HG03039 (cell line): Measurements from ENCODE around the gene COL23A1.

Source experiments
- ATAC-seq: cut with Tn5 transposase; IDR thresholded peaks from one replicate; pipeline ENCODE4 v1.9.1; 2021; ENCODE audit warnings: mild to moderate bottlenecking, moderate library complexity; ENCODE audit not compliant: unreplicated experiment

COL23A1 gene

DNA sequence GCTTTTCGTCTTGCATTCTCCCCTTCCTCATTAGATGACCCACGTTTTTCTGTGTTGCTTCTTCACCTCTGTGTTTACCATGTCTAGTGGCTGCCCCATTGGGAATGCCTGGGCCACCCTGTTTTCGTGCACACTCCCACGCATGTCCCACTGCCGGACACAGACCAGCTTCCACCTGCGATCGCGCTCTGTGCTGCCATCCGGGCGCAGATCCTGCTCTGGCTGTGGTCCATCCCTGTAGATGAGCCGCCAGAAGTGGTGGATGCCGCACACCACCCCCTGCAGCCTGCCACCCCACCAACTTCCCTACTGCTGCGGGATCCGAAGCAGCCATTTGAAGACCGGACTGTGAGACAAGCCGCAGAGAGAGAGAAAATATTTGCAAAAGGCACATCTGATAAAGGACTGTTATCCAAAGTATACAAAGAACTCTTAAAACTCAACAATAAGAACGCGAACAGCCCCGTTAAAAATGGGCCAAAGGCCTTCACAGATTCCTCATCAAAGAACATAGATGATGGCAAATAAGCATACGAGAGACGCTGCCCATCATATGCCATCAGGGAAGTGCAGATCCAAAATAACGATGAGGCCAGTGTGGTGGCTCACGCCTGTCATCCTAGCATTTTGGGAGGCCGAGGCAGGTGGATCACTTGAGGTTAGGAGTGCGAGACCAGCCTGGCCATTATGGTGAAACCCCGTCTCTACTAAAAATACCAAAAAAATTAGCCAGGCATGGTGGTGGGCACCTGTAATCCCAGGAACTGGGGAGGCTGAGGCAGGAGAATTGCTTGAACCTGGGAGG is 163.7 kb downstream of the COL23A1 start:
- ATAC-seq, result no peak

DNA sequence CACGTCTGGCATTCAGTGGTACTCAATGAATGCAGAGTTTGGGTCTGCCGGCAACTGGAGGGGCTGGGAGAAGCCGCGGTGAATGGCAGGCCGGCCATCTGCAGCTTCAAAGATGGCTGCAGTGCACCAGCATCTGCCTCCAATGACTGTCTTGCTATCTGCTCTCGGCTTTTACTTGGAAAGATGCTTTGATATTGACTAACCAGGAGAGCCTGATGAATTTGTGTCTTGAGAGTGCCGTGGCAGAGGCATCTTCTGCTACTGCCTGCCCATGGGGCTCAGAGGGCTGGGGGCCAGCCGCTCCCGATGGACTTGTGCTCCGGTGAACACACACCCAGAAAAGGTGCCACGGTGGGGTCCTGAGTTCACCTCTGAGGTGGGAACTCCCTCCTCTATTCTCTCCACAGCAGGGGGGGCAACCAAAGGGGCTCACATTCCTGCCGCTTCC is 164.5 kb downstream of the COL23A1 start:
- no peak for ATAC-seq

DNA sequence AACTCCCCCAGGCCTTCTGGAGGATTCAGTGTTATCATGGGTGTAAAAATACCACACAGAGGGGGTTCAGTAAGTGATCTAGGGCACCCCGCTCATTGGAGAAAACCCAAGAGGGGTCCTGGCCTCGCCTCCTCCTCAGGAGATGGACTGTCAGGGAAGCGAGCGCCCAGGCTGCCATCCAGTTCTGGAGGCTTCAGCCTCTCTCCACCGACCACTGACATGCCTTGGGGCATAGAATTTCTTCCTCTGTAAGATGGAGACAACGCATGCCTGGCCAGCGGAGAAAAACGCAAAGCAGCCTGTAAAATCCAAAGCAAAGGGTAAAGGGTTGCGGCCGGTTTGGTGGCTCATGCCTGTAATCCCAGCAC is 165.4 kb downstream of the COL23A1 start:
- no peak for ATAC-seq

DNA sequence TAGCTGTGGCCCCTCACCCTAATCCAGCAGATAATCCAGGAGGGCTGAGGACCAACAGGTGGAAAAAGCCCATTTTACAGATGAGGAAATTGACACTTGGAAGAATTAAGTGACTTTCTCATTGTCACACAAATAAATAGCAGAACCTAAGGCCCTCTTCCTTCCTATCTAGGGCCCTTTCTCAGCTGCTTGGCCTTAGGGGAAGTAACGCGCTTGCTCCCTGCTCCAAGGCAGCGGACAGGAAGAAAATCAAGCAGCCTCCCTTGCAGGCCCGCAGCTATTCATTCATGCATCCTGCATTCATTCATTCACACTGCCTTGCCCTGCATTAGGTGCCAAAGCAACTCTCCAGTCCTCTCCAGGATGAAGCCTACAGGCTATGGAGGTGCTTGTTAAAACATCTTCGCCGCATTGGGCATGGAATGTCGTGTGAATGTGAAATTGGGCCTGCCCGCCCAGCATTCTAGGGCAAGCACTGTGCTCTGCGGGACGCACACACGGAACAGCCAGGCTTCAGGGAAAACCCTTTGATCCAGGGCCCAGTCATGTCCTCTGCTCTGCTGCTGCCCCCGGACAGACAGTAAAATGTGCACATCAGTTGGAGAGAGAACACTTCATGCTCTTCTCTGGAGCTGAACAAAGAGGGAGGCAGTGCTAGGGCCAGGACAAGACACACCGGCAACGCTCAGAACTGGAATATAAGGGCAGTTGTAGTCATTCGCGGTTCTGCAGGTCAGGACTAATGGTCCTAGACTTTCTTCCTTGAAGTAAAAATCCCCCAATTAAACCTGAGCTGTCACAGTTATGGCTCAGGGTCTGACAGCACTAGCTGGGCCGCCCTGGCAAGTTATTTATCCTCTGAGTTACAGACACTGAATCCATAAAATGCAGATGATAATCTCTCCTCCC is 166.0 kb downstream of the COL23A1 start:
- no peak for ATAC-seq

DNA sequence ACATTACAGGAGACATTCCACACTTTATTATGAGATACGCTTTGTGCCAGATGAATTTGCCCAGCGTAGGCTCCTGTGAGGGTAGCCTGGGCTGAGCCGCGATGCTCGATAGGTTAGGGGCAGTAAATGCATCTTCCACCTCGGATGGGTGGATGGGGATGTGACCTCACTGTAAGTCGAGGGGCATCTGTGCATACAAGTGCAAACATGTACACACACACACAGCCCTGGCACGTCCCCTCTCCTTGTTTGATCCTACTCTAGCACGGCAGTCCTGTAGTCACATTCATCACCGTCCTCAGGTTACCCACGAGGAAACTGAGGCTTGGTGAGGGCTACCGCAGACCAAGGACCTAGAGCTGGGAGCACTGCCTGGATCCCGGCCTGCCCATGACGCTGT is 166.8 kb downstream of the COL23A1 start:
- ATAC-seq, result no peak

DNA sequence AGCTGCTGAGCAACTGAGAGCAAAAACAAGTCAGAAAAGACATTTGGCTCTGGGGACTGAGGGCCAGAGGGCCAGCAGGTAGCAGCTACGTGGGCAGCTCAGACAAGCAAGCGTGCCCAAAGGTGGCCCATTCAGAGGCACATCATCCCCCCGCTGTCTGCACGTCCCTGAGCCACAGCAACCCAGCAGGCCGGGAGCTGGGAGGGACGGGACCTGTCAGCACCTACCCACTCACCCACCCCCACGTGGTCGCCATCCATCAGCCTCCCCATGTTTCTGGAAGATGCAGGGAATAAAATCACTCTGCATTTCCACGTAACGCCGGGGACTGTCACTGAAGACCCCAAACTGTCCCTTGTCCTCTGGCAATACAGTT is 167.8 kb downstream of the COL23A1 start:
- ATAC-seq, result no peak

DNA sequence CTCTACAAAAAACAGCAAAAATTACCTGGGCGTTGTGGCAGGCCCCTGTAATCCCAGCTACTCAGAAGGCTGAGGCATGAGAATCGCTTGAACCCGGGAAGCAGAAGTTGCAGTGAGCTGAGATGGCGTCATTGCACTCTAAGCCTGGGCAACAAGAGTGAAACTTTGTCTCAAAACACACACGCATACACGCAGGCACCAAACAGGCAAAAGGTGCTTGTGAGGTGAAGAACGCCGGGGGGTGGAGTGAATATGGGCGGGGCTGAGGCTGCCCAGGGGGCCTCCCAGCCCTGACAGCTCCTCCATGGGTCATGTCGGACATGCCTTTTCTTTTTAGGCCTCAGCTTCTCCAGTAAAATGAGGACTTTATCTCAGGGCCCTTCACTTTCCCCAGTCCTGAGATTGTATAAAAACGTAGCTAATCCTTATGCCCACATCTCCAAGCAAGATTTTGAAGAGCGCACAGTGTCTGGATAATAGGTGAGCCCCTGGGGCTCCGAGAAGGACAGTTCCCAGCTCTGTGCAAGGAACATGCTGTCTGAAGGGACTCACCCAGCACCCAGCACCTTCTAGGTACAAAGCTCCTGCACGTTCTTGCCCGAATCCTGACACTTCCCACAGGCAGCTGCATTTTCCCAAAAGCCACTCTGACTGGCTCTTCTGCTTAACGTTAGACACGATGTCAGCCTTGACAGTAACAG is 168.3 kb downstream of the COL23A1 start:
- no peak for ATAC-seq

DNA sequence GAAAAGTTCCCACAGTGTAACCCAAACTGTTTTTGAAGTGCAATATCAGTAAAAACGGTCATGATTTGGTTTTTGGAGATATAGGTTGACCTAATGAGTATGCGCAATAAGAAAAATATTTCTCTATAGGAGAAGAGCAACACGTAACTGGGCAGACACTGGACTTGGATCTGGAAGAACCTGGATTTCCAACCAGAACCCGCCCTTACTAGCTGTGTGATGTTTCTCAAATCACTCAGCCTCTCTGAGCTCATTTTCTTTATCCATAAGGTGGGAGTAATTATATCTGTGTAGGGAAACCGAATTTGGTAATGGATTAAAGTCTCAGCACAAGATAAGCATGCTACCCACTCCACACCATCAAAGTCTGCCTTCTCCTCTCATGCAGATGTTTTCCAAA is 169.1 kb downstream of the COL23A1 start:
- ATAC-seq, result no peak

DNA sequence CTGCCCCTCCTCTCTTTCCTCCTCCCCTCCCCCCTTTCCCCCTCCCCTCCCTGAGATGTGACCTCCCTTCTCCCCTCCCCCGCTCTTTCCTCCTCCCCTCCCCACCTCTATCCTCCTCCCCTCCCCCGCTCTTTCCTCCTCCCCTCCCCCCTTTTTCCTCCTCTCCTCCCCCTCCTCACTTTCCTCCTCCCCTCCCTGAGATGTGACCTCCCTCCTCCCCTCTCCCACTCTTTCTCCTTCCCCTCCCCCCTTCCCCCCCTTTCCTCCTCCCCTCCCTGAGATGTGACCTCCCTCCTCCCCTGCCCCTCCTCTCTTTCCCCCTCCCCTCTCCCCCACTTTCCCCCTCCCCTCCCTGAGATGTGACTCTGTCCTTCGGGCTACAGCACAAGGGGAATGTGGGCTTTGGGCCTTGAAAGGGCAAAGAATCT is 169.8 kb downstream of the COL23A1 start:
- no peak for ATAC-seq

DNA sequence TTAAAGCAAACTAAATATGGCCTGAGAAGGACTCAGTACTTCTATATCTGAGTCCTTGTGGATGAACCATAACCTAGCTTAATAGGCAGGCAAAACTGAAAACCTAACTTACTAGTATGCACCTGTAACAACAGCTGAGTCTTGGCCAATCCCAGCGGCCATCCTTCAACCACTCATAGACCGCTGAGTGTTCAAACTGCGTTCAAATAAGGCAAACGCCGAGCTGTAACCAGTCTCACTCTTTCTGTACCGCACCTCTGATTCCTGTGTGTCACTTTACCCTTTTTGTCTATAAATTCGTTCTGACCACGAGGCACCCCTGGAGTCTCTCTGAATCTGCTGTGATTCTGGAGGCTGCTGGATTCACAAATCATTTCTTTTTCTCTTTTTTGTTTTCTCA is 170.5 kb downstream of the COL23A1 start:
- ATAC-seq, result no peak

DNA sequence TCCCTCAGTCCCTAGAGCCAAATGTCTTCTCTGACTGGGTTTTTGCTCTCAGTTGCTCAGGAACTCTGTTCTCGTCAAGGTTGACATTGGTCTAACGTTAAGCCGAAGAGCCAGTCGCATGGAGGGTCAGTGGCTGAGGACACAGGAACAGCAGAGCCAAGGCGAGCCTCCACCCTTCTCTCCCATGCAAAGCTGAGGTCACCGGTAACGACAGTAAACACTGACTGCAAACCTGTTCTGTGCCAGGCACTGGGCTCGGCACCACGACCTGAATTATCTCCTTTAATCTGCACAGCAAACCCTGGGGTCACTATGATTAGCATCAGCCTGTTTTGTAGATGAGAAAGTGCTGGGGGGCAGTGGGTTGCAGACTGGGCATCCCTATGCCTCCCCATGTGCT is 171.0 kb downstream of the COL23A1 start:
- ATAC-seq, result no peak

DNA sequence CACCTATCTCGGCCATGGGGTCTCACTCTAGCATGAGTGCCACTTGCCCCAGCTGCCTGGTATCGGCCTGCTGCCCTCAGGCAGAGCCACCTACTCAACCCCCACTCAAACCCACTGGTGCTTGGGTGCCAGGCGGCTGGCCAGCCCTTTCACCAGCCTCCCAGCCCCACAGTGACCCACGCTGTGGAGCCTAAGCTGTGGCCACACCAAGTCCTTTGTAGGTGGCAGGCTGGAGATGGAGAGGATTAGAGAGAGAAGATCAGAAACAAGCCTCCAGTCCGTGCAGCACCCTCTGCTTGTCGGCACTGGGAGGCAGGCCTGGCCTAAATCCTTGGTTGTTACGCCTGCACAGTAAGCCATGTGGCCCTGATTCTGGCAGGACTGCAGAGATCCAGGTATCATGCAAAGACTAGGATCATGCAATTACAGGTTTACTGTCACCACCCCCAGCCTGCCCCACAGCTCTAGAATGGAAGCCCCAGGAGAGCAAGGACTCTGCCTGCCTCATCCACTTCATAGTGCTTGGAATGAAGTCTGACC is 171.7 kb downstream of the COL23A1 start:
- no peak for ATAC-seq

DNA sequence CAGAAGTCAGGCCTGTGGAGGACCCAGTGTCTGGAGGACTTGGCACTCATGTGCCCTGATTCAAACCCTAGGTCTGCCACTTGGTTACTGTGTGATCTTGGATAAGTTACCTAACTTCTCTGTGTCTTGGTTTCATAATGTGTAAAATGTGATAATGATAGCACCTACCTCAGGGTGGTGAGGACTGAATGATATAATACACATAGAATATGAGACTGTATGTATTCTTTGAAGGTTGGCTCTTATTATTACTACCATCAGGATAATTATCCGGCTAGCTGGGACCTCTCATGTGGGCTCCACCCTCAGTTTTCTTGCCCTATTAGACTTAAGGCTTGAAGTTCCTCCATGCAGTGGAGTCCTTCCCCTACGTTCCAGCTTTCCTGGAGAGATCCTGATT is 172.2 kb downstream of the COL23A1 start:
- ATAC-seq, result no peak

DNA sequence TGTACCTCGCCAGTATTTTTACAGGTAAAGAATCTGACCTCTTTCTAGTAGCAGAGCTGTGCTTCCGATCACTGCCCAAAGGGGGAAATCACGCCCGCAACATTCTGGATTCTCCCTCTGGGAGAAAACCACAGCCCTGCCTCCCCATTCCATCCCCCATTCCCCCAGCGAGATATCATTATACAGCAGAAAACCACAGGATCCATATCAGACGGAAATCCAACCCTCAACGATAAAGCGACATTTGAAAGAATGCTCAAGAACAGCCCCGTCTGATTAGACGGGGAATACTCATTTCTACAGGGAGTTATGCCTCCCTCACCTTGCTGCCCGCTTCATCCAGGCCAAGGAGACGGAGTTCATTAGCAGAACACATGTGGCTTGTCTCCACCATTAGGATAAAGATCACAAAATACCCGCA is 172.8 kb downstream of the COL23A1 start:
- ATAC-seq, result no peak

DNA sequence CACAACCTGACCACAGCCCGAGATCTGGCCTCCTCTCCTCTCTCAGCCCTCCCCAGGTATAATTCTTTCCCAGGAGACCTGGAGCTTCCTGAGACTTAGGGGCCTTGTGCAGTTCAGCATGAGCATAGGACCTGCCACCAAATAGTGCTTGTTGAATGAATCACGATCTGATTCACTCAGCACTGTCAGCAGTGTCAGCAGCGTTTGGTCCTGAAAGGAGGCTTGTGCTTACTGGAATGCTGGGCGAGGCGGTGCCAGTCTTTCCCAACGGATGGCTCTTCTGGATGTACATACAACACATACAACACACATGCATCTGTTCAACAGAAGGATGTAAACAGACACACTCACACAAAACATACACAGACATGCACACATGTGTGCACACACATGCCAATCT is 173.3 kb downstream of the COL23A1 start:
- no peak for ATAC-seq

DNA sequence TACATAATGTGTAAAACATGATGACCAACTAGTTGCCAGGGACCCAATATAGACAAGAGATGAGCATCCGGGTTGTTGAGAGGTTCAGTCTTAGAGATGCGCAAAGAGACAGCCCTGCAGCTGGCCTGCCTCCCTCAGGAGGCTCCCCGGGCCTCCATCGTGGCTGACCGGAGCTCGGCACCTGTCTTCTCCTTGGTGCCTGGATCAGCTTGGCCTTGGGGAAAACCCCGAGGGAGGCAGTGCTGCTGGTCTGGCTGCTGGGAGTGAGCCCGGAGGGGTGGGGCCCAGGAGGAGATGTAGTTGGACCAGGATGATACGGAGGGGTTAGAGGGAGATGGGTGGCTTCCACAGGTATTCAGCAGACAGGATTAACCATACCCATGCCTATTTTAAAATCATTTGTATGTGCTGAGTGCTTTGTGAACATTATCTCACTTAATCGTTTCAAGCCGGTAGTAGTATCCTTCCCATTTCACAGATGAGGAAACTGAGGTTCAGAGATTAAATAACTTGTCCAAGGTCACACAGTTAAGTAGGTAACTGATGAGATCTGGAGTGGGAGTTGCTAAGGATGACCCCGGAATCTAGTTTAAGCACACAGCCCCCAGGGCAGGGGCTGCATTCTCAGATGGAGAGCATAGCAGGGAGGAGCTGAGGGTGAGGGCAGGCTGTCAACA is 173.8 kb downstream of the COL23A1 start:
- no peak for ATAC-seq

DNA sequence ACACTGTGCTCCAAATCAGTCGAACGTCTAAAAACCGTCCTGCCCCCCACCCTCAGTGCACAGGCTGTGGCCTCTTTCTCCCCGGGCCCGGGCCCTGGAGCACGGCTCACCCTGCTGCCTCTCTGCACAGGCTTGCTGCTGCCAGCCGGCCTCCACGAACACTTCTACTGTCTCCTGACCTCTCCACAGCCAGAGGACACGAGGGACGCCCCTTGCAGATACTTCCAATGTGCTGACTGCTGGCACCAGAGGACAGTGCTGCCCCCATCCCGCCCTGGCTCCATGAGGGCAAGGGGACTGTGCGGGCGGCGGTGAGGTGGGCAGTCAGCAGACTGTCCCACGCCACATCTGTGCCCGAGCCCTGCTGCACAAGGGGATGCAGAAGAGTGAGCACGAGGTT is 174.8 kb downstream of the COL23A1 start:
- ATAC-seq, result no peak

DNA sequence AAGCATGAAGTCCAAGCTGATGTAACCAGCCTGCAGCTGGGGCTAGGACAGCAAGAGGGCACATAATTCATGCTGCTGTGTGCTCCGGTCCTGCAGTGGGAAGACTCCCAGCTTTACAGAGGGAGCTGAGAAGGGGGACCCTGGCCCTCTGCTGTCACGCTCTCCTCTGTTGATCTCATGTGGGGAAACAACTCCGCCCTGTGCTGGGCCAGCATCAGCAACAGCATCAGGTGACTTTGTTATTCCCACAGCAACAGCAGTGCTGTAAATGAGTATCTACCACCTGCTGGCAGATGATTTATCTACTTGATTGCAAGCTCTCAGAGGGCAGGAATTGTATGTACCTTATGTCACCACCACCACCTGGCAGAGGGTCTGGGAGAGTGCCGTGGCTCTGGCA is 176.2 kb downstream of the COL23A1 start:
- no peak for ATAC-seq

DNA sequence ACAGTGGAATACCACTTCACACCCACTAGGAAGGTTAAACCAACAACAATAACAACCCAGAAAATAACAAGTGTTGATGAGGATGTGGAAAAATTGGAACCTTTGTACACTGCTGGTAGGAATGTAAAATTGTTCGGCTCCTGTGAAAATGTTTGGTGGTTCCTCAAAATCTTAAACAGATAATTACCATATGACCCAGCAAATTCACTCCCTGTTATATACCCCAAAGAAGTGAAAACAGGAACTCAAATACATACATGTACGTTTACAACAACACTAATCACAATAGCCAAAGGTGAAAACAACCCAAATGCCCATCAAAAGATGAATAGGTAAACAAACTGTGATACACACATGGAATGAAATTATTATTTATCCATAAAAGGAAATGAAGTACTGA is 179.1 kb downstream of the COL23A1 start:
- no peak for ATAC-seq

DNA sequence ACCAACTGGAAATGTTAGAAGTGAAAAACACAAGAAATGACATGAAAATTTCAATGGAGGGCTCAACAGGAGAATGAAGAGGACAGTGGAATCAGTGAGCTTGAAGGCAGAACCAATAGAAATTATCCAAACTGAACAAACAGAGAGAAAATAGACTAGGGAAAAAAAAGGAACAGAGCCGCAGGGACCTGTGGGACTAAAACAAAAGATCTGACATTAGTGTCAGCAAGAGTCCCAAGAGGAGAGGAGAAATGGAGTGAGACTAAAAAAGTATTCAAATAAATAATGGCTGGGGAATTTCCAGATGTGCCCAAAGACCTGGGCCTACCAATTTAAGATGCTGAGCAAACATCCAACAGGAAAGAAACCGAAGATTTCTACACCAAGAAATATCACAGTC is 182.5 kb downstream of the COL23A1 start:
- no peak for ATAC-seq

DNA sequence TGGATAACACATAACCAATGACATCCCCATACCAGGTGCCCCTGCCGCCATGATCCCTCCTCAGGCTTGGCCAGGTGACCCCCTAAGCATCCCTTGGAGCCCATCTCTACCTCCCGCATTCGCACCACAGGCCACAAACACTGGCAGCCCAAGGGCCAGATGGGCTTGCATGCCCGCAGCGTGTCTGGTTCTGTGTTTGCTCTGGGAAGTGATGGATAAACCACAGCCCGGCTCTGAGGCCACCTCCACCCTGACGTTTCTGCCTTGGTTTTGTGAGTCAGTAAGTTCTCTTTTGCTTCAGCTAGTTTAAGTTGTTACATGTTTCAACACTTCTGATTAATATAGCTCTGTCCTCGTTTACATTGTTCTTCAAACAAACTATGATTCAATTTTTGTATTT is 185.2 kb downstream of the COL23A1 start:
- no peak for ATAC-seq
